Adrenal gland (tissue), 5 donors: Measurements from ENCODE around the gene TSPEAR.

ENCODE experiments used
- POLR2A ChIP-seq, 2 donors: fragments of 450-650 bp; IDR thresholded peaks; one replicate each; pipeline ENCODE4 v1.6.1; 2017; ENCODE audit warnings: antibody characterized with exemption in 2 of 2, mild to moderate bottlenecking in 2 of 2, moderate library complexity in 1 of 2
- TF ChIP-seq, protein P1 (sequence below), 6 experiments: fragments of 450-650 bp in 4 of 6; fragments of 200-600 bp in 2 of 6; sonication (generic) in 1 of 6; IDR thresholded peaks; 1 replicate in 5 of 6; 2 replicates in 1 of 6; pipeline versions ENCODE4 v1.5.1 to v1.8.0; 2016 to 2021; ENCODE audit warnings: antibody characterized with exemption in 6 of 6, mild to moderate bottlenecking in 2 of 6, moderate library complexity in 1 of 6
- donor health status: DM: no; HTN: no; CAD: no.

DNA sequence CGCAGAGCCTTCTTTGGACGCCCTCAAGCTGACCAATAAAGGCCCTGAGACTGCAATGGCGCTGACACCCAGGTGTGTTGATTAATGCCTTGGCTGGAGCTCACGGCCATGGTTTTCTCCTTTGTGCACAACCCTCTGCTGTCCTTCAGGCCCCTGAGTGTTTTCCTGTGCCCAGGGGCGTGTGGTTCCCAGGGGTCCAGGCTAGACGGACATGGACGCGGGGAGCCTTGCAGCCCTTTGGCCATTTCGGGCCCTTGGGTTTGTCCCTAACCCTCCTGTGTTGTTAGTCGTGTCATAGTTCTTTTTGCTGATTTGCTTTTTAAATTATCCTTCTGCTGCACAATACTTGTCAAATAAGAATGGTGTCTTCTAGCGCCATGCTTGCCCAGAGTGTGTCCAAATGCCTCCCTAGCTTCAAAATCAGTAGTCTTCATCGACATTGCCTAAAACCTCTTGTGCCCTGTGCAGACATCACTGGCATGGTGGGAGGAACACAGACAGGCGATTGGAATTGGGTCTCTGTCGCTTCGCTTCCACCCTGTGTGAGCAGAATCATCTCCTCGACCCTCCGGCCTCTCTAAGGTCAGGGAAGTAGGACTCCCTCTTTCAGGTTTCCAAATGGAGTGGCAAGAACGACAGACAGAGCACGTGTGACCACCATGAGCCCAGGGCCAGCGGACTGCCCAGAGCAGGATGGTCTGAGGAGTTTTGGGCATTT is 135.9 kb downstream of the TSPEAR start:
- TF ChIP-seq, protein P1, sequence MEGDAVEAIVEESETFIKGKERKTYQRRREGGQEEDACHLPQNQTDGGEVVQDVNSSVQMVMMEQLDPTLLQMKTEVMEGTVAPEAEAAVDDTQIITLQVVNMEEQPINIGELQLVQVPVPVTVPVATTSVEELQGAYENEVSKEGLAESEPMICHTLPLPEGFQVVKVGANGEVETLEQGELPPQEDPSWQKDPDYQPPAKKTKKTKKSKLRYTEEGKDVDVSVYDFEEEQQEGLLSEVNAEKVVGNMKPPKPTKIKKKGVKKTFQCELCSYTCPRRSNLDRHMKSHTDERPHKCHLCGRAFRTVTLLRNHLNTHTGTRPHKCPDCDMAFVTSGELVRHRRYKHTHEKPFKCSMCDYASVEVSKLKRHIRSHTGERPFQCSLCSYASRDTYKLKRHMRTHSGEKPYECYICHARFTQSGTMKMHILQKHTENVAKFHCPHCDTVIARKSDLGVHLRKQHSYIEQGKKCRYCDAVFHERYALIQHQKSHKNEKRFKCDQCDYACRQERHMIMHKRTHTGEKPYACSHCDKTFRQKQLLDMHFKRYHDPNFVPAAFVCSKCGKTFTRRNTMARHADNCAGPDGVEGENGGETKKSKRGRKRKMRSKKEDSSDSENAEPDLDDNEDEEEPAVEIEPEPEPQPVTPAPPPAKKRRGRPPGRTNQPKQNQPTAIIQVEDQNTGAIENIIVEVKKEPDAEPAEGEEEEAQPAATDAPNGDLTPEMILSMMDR (IDR thresholded peaks at IDR 0.05) = no peak
- no peak for TF ChIP-seq POLR2A (IDR thresholded peaks at IDR 0.05)
